Gastrocnemius medialis (tissue), 4 donors: Measurements from ENCODE around the gene FSIP2. TPM values are rescaled to one million over a fixed set of nuclear protein-coding genes. Genes with fewer than 3 reads are reported as not detected.

Experiments used
- ATAC-seq, 2 donors: fragments of 150-250 bp; one replicate each; pipeline ENCODE4 v1.9.1; 2016
- DNase-seq, 2 donors: peaks; one replicate each; pipeline ENCODE4 v3.0.0-alpha.2; 2019
- H3K27ac ChIP-seq, 4 donors: fragments of 200-600 bp; sonication (generic); 1 replicate in 1 of 4; 2 replicates in 3 of 4; pipeline ENCODE4 v1.5.1; 2016 to 2018; ENCODE audit warnings: mild to moderate bottlenecking in 2 of 4, moderate library complexity in 1 of 4
- H3K27me3 ChIP-seq, 3 donors: fragments of 200-600 bp; sonication (generic) in 2 of 3; 1 replicate in 1 of 3; 2 replicates in 2 of 3; pipeline versions ENCODE4 v1.5.1 to v1.6.0; 2016 to 2019; ENCODE audit warnings: mild to moderate bottlenecking in 1 of 3, moderate library complexity in 1 of 3
- H3K36me3 ChIP-seq, 2 donors: fragments of 200-600 bp; sonication (generic) in 1 of 2; one replicate each; pipeline ENCODE4 v1.5.1; 2017 to 2018
- H3K4me1 ChIP-seq, 2 donors: fragments of 200-600 bp; sonication (generic) in 1 of 2; one replicate each; pipeline ENCODE4 v1.5.1; 2016 to 2017; ENCODE audit warnings: mild to moderate bottlenecking in 2 of 2
- H3K4me3 ChIP-seq, 4 donors: fragments of 200-600 bp; sonication (generic) in 3 of 4; 1 replicate in 1 of 4; 2 replicates in 3 of 4; pipeline ENCODE4 v1.5.1; 2016 to 2019; ENCODE audit warnings: mild to moderate bottlenecking in 2 of 4
- H3K9me3 ChIP-seq, 3 donors: fragments of 200-600 bp; sonication (generic) in 2 of 3; 1 replicate in 1 of 3; 2 replicates in 2 of 3; pipeline ENCODE4 v1.5.1; 2016 to 2019
- CTCF ChIP-seq, 5 experiments: fragments of 450-650 bp in 3 of 5; fragments of 200-600 bp in 2 of 5; sonication (generic) in 2 of 5; IDR thresholded peaks in 4 of 5; conservative IDR thresholded peaks in 1 of 5; 1 replicate in 4 of 5; 2 replicates in 1 of 5; pipeline ENCODE4 v1.5.1; 2016 to 2019; ENCODE audit warnings: antibody characterized with exemption in 5 of 5, mild to moderate bottlenecking in 3 of 5, moderate library complexity in 3 of 5
- POLR2A ChIP-seq, 2 donors: fragments of 450-650 bp; IDR thresholded peaks; one replicate each; pipeline ENCODE4 v1.6.1; 2017; ENCODE audit warnings: antibody characterized with exemption in 2 of 2, mild to moderate bottlenecking in 2 of 2, moderate library complexity in 2 of 2
- in situ Hi-C, 4 donors: fragments of 200-750 bp; cut with MboI; loops; one replicate each; pipeline versions ENCODE4 v1.15.0 to v1.8.0; 2017; ENCODE audit warnings: low sequenced_read_pairs in 4 of 4
- intact Hi-C: fragments of 100-400 bp; cut with DNase I; formaldehyde crosslinking; loops from one replicate; pipeline ENCODE4 v1.15.1; 2023; ENCODE audit warnings: low total_unique reads
- total RNA-seq, 4 donors: library from RNA; depleted of rRNA; stranded (reverse); fragments of >200 nt; gene quantifications; one replicate each; pipeline versions ENCODE4 v1.1.0 to v1.2.3, GENCODE V29; 2016

The FSIP2 gene
- total RNA-seq, 4 donors from 2014 or later: 0.04 to 0.17 (median 0.10) TPM; not detected in 1

DNA sequence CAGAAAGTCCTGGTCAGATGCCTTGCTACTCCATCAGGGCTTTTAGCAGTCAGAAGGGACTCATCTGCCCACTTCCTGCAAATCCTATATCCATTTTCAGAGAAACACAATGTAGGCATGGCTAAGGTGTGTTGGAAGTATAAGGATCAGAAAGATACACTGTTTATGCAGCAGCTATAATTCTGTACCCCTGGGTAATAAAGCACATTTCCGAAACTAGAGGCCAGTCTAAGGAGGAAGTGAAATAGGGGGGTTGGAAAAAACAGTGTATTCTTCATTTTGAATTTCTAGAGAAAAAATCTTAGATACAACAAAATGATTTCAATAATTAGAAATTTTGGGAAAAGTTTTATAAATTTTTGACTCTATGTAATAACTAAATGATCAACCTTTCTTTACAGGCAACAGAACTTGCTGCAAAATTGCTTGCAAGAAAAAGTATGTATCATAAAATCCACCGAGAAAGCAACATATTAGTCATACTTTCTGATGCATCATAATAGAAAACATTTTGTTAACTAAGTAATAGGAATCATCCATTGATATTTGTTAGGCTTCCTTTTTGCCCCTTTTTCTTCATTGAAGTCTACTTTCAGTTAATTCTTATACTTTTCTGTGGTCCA, 47.4 kb downstream of the FSIP2 start:
- no peaks in the 10 kb centered on the region for H3K36me3 ChIP-seq
- intact Hi-C loops: no loop called here
- no peak for TF ChIP-seq POLR2A (IDR thresholded peaks at IDR 0.05)
- no peak for TF ChIP-seq CTCF (IDR thresholded peaks at IDR 0.05 in 4 of 5, conservative IDR thresholded peaks at IDR 0.05 in 1 of 5)
- no peaks in the 10 kb centered on the region for H3K27me3 ChIP-seq
- in situ Hi-C loops: no loop called here
- no peak for DNase-seq
- no peak for ATAC-seq
- no peak overlapping the region for H3K4me3 ChIP-seq
- no peak overlapping the region for H3K27ac ChIP-seq
- H3K4me1 ChIP-seq: no peaks in the 10 kb centered on the region
- H3K9me3 ChIP-seq: no peaks in the 10 kb centered on the region

DNA sequence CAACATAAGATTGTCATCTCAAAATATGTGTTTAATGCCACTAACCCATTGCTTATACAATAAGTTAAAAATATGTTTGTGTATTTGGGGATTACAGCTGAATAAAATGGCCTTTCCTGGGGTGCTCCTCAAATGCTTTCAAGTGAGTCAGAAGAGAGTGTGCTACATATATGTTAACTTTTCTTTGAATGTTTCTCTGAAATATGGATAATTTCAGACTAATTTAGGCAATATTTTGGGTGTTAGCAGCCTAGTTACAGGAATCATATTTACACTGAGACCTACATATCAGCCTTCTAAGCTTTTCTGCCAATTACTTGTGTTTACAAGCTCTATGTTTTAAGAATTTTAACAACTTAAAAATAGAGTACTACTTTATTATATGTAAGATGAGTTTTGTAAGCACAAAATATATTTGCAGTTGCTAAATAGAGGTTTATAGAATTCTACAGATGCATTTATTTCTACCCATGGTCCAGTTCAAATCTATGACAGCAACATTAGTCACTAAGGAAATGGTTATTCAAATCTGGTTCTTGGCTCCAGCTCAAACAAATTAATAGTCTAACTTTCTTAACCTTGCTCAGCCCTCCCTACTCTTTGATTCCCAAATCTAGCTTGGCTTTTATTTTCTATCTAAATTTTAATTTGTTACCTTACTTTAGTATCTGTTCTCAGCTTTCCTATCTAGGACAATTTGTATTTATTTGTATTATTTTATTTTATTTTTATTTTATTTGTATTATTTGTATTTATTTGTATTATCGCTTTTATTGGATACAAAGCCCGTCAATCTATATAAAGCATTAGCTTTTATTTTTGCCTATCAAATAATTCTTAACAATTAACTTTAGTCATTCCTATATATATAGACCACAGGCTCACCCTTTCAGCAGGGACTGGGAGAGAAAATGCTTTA, 48.9 kb downstream of the FSIP2 start:
- ATAC-seq (no peak), DNase-seq (no peak)
- H3K36me3 ChIP-seq: no peaks in the 10 kb centered on the region
- no peaks in the 10 kb centered on the region for H3K9me3 ChIP-seq
- no peaks in the 10 kb centered on the region for H3K4me1 ChIP-seq
- no peak overlapping the region for H3K27ac ChIP-seq
- TF ChIP-seq POLR2A (IDR thresholded peaks at IDR 0.05) (no peak), CTCF (IDR thresholded peaks at IDR 0.05 in 4 of 5, conservative IDR thresholded peaks at IDR 0.05 in 1 of 5) (no peak)
- no peak overlapping the region for H3K4me3 ChIP-seq
- in situ Hi-C loops: no loop called here
- H3K27me3 ChIP-seq: no peaks in the 10 kb centered on the region
- intact Hi-C loops: no loop called here

DNA sequence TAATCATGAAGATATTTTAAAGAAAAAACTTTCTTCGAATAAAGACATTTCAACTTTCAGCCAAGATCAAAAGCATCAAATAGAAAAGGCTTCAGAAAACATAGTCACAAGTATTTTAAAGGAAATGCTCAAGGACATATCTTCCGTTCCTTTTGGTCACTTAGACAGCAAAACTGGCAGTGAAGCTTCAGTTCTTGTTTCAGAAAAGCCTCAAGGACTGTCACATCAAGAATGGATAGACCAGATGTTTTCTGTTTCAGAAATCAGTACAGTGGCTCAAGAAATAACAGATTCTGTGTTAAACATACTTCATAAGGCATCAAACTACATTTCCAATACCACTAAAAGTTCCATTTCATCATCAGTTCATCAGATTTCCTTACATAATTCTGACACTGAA, 51.8 kb downstream of the FSIP2 start:
- no peak for DNase-seq
- Histone ChIP-seq H3K9me3 (no peaks in the 10 kb centered on the region), H3K4me1 (no peaks in the 10 kb centered on the region), H3K27ac (no peak overlapping the region), H3K27me3 (no peaks in the 10 kb centered on the region), H3K4me3 (no peak overlapping the region), H3K36me3 (no peaks in the 10 kb centered on the region)
- intact Hi-C loops (no loop called here), in situ Hi-C loops (no loop called here)
- no peak for ATAC-seq
- TF ChIP-seq POLR2A (IDR thresholded peaks at IDR 0.05) (no peak), CTCF (IDR thresholded peaks at IDR 0.05 in 4 of 5, conservative IDR thresholded peaks at IDR 0.05 in 1 of 5) (no peak)

DNA sequence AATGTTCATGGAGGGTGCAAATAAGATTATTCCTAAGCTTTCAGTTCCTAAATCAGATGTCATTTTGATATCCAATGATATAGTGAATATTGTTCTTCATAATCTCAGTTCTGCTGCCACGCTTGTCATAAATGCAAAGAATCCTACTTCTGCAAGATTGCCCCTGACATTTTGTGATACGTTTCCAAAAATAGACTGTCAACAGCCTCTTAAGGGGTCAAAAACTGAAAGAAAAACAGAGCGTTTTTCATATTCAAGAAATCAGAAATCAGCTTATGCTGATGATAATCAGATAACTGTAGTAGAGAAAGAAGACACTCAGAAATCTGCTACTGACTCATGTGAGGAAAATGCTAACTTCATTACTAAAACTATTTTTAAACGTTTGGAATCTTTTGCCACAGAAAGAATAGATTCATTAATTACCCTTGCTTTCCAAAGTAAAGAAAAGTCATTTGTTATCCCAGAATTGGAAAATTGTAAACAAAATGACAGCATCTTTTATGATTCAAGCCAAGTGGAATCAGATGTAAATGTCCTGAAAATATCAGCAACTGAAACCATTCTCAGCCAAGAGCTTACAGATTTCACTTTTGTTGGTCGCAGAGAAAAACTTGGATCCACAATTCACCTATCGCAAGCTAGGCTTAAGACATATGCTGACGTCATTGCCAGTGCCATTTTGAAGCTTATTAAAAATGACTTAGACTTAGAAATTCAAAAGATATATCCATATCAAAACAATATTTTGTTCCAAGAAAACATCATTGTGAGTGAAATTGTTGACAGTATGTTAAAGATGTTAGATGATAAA, 55.1 kb downstream of the FSIP2 start:
- Histone ChIP-seq H3K4me1 (no peaks in the 10 kb centered on the region), H3K4me3 (no peak overlapping the region), H3K27me3 (no peaks in the 10 kb centered on the region), H3K27ac (no peak overlapping the region), H3K9me3 (no peaks in the 10 kb centered on the region), H3K36me3 (no peaks in the 10 kb centered on the region)
- TF ChIP-seq POLR2A (IDR thresholded peaks at IDR 0.05) (no peak), CTCF (IDR thresholded peaks at IDR 0.05 in 4 of 5, conservative IDR thresholded peaks at IDR 0.05 in 1 of 5) (no peak)
- in situ Hi-C loops (no loop called here), intact Hi-C loops (no loop called here)
- DNase-seq: no peak
- ATAC-seq: no peak
